Endothelial cell of umbilical vein (primary cell): ENCODE measurements around the gene KLHL18. TPM values are rescaled to one million over a fixed set of nuclear protein-coding genes. Genes with fewer than 3 reads are reported as not detected.

Experiments
- BruUV-seq: library from RNA; stranded (reverse); fragments of 400-500 nt; replicated peaks from 2 replicates; lab custom pipeline; 2021; lab: Mats Ljungman, UMichigan
- CTCF ChIA-PET: fragments of 300-600, 350-600 bp; sonication (Branson Sonifier 250); formaldehyde crosslinking; loops from one replicate; lab custom pipeline; 2021; ENCODE audit warnings: antibody characterized with exemption, inconsistent platforms; lab: Charles Lee
- POLR2A ChIA-PET: fragments of 300-600, 350-600 bp; sonication (Branson Sonifier 250); formaldehyde crosslinking; loops from one replicate; lab custom pipeline; 2021; ENCODE audit warnings: antibody characterized with exemption, inconsistent platforms; lab: Charles Lee
- DNase-seq: peaks from one replicate; pipeline ENCODE4 v3.0.0-alpha.2; 2011; ENCODE audit warnings: low read depth, low spot score
- FAIRE-seq: peaks from 2 replicates; lab custom pipeline; 2011; peaks lifted over from hg19 to GRCh38; lab: Jason Lieb, UNC
- H2AFZ ChIP-seq: 2 replicates; pipeline ENCODE4 v1.6.0; 2012; ENCODE audit warnings: low read depth, low read length, control low read depth, inconsistent platforms
- H3K27ac ChIP-seq: 2 replicates; pipeline ENCODE4 v1.5.1; 2011; ENCODE audit warnings: low read depth, mild to moderate bottlenecking, control low read depth, low read length, moderate library complexity; ENCODE audit not compliant: insufficient read depth
- H3K27me3 ChIP-seq, 2 experiments: 2 replicates each; pipeline versions ENCODE4 v1.6.0 to v1.6.1; 2011; ENCODE audit warnings: low read length in 2 of 2, mixed read lengths in 1 of 2; ENCODE audit not compliant: control insufficient read depth in 2 of 2, insufficient read depth in 2 of 2
- H3K36me3 ChIP-seq, 2 experiments: 2 replicates in 1 of 2; 3 replicates in 1 of 2; pipeline ENCODE4 v1.5.1; 2011; ENCODE audit warnings: low read length in 2 of 2, mild to moderate bottlenecking in 1 of 2, moderate library complexity in 1 of 2; ENCODE audit not compliant: control insufficient read depth in 2 of 2, insufficient read depth in 2 of 2; ENCODE audit errors: extremely low read depth in 1 of 2
- H3K4me1 ChIP-seq: 3 replicates; pipeline ENCODE4 v1.5.1; 2011; ENCODE audit warnings: mild to moderate bottlenecking, low read length; ENCODE audit not compliant: control insufficient read depth, insufficient read depth; ENCODE audit errors: extremely low read depth
- H3K4me2 ChIP-seq: 2 replicates; pipeline ENCODE4 v1.6.1; 2011; ENCODE audit warnings: low read length, control low read depth, mixed read lengths; ENCODE audit not compliant: insufficient read depth
- H3K4me3 ChIP-seq, 3 experiments: fragments of 200-600 bp in 1 of 3; sonication (generic), shearing (Covaris generic) in 1 of 3; replicated peaks in 1 of 3; 2 replicates each; pipeline ENCODE4 v1.5.1; 2011 to 2016; ENCODE audit warnings: control low read depth in 3 of 3, low read length in 3 of 3, mild to moderate bottlenecking in 2 of 3, inconsistent platforms in 1 of 3, low read depth in 1 of 3, moderate library complexity in 1 of 3; ENCODE audit not compliant: insufficient read depth in 1 of 3
- H3K79me2 ChIP-seq: 2 replicates; pipeline ENCODE4 v1.6.0; 2012; ENCODE audit warnings: low read length, inconsistent platforms; ENCODE audit not compliant: control insufficient read depth, insufficient read depth
- H3K9ac ChIP-seq: replicated peaks from 2 replicates; pipeline ENCODE3; 2011; ENCODE audit warnings: low read length, control low read depth; ENCODE audit not compliant: insufficient read depth; ENCODE audit errors: extremely low read depth
- H3K9me1 ChIP-seq: replicated peaks from 3 replicates; pipeline ENCODE4 v1.6.0; 2011; ENCODE audit warnings: mild to moderate bottlenecking, low read length; ENCODE audit not compliant: control insufficient read depth, insufficient read depth; ENCODE audit errors: extremely low read depth
- H3K9me3 ChIP-seq: replicated peaks from 2 replicates; pipeline ENCODE4 v1.5.1; 2012; ENCODE audit warnings: low read length, inconsistent platforms; ENCODE audit not compliant: control insufficient read depth, insufficient read depth
- H4K20me1 ChIP-seq: replicated peaks from 2 replicates; pipeline ENCODE3; 2011; ENCODE audit warnings: mild to moderate bottlenecking, low read length; ENCODE audit not compliant: control insufficient read depth, insufficient read depth; ENCODE audit errors: extremely low read depth
- CTCF ChIP-seq, 2 donors: IDR thresholded peaks; 1 replicate in 1 of 2; 2 replicates in 1 of 2; pipeline ENCODE4 v1.5.1; 2011; ENCODE audit warnings: low read length in 2 of 2, mild to moderate bottlenecking in 2 of 2, moderate library complexity in 2 of 2, control low read depth in 1 of 2, inconsistent platforms in 1 of 2, low read depth in 1 of 2; ENCODE audit not compliant: insufficient read depth in 1 of 2; ENCODE audit errors: extremely low read depth in 1 of 2
- EZH2 ChIP-seq: IDR thresholded peaks from 2 replicates; pipeline ENCODE4 v1.6.1; 2012; ENCODE audit warnings: borderline replicate concordance, low read depth, mild to moderate bottlenecking, moderate library complexity, low read length, inconsistent platforms; ENCODE audit not compliant: severe bottlenecking
- FOS ChIP-seq: IDR thresholded peaks from 2 replicates; pipeline ENCODE4 v1.6.1; 2011; ENCODE audit warnings: mild to moderate bottlenecking, low read length, moderate library complexity, borderline replicate concordance; ENCODE audit not compliant: insufficient read depth
- GATA2 ChIP-seq: IDR thresholded peaks from 2 replicates; pipeline ENCODE4 v1.7.0; 2011; ENCODE audit warnings: low read depth, mild to moderate bottlenecking, moderate library complexity, mixed read lengths, low read length; ENCODE audit not compliant: insufficient read length, insufficient read depth
- JUN ChIP-seq: IDR thresholded peaks from 2 replicates; pipeline ENCODE4 v1.6.1; 2011; ENCODE audit warnings: borderline replicate concordance, low read depth; ENCODE audit not compliant: insufficient read length, insufficient read depth
- MYC ChIP-seq: IDR thresholded peaks from one replicate; pipeline ENCODE4 v1.6.1; 2011; ENCODE audit warnings: mild to moderate bottlenecking, low read depth, low read length
- POLR2A ChIP-seq: IDR thresholded peaks from 2 replicates; pipeline ENCODE4 v1.6.1; 2012; ENCODE audit warnings: low read depth, mild to moderate bottlenecking, control low read depth, low read length
- POLR2AphosphoS5 ChIP-seq: IDR thresholded peaks from 2 replicates; pipeline ENCODE4 v1.6.1; 2012; ENCODE audit warnings: low read depth, mild to moderate bottlenecking, control low read depth, low read length, moderate library complexity; ENCODE audit not compliant: insufficient read depth
- dilution Hi-C: fragments of 300-500 bp; cut with MboI; formaldehyde crosslinking; loops from one replicate; pipeline ENCODE4 v1.15.0; 2019; ENCODE audit warnings: low sequenced_read_pairs; ENCODE audit not compliant: extremely low pct_ligation_motif_present
- intact Hi-C: fragments of 100-400 bp; cut with micrococcal nuclease; formaldehyde crosslinking; loops from one replicate; pipeline ENCODE4 v1.10.0; 2022
- polyA plus RNA-seq, 4 experiments: library from polyadenylated mRNA; depleted of rRNA in 3 of 4; stranded (reverse) in 3 of 4; unstranded in 1 of 4; fragments of >200 nt; gene quantifications; 2 replicates each; pipeline versions ENCODE4 v1.2.1 to v1.2.3, GENCODE V29; 2011 to 2012; ENCODE audit warnings: missing spikeins in 1 of 4
- total RNA-seq: library from RNA; stranded (reverse); gene quantifications from 2 replicates; pipeline ENCODE4 v1.2.3, GENCODE V29; 2021
- TF ChIP-seq, protein P1 (sequence below): IDR thresholded peaks from 2 replicates; pipeline ENCODE4 v1.6.1; 2011; ENCODE audit not compliant: insufficient read depth, insufficient read length

KLHL18 gene
- total and polyA plus RNA-seq, 2 donors (not counting 3 experiments of a cell fraction or from before 2014, with no cell fraction given) = 43.4 to 58.1 TPM

DNA sequence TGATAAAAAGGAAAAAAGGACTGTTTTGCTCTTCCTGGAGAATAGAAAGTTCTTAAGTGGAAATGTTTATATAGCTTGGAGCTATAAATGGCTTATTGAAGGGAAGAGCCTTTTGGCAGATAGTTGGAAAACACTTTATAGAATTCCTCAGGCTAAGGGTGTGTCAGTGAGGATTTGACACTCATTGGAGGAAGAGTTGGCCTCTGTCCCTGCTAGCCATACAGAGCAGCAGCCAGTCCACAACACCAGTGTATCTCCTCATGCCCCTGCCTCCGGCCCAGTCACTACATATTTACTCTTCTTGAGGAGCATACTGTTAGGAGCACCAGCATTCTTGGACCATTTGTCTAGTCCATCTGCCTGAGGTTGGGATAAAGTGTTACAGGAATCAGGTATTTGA lies 36.2 kb downstream of the KLHL18 start:
- Histone ChIP-seq H3K4me3 (no peak overlapping the region), H3K4me2 (no peak overlapping the region), H3K79me2 (peaks cover 4% of the 10 kb centered on the region), H3K27me3 (no peaks in the 10 kb centered on the region), H3K36me3 (peaks cover 0 to 9% of the 10 kb centered on the region in 2 experiments), H3K27ac (no peak overlapping the region), H3K4me1 (peaks cover 11% of the 10 kb centered on the region), H3K9ac (no peak overlapping the region), H4K20me1 (no peaks in the 10 kb centered on the region), H3K9me1 (no peaks in the 10 kb centered on the region), H3K9me3 (no peaks in the 10 kb centered on the region), H2AFZ (no peak overlapping the region)
- intact Hi-C loops (no loop called here), dilution Hi-C loops (no loop called here)
- CTCF ChIA-PET = no interaction called here
- no TSS peak for BruUV-seq
- DNase-seq (no peak), FAIRE-seq (no peak)
- no peak for TF ChIP-seq EZH2
- TF ChIP-seq JUN = no peak
- TF ChIP-seq POLR2AphosphoS5 = no peak
- TF ChIP-seq MYC = no peak
- TF ChIP-seq, protein P1, sequence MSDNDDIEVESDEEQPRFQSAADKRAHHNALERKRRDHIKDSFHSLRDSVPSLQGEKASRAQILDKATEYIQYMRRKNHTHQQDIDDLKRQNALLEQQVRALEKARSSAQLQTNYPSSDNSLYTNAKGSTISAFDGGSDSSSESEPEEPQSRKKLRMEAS = no peak
- no peak for TF ChIP-seq GATA2
- no peak for TF ChIP-seq FOS
- TF ChIP-seq POLR2A = no peak
- TF ChIP-seq CTCF (IDR thresholded peaks at IDR 0.05; ENCODE audit: extremely low read depth in 1 of 2, insufficient read depth in 1 of 2, low read depth in 1 of 2, low read length in 2 of 2) = no peak
- POLR2A ChIA-PET = interaction anchor here (0.6 kb wide), 1 partner anchor 623 kb away, joined by 3 read pairs; no protein-coding TSS in a partner anchor
